Gastroesophageal sphincter (tissue), 4 donors: Measurements from ENCODE around the gene SLAMF9. TPM values are rescaled to one million over a fixed set of nuclear protein-coding genes. Genes with fewer than 3 reads are reported as not detected.

Source experiments
- ATAC-seq: fragments of 150-250 bp; one replicate; pipeline ENCODE4 v1.9.1; 2016; ENCODE audit warnings: mild to moderate bottlenecking, moderate library complexity
- H3K27ac ChIP-seq, 4 donors: fragments of 200-600 bp; sonication (generic) in 3 of 4; 1 replicate in 3 of 4; 2 replicates in 1 of 4; pipeline ENCODE4 v1.5.1; 2016 to 2019
- H3K27me3 ChIP-seq: fragments of 200-600 bp; sonication (generic); one replicate; pipeline ENCODE4 v1.5.1; 2019
- H3K36me3 ChIP-seq, 2 donors: fragments of 200-600 bp; sonication (generic); one replicate each; pipeline ENCODE4 v1.5.1; 2019; ENCODE audit warnings: control low read depth in 1 of 2
- H3K4me1 ChIP-seq, 3 donors: fragments of 200-600 bp; sonication (generic); 1 replicate in 2 of 3; 2 replicates in 1 of 3; pipeline ENCODE4 v1.5.1; 2016 to 2019; ENCODE audit warnings: control low read depth in 2 of 3
- H3K4me3 ChIP-seq, 2 donors: fragments of 200-600 bp; sonication (generic); one replicate each; pipeline ENCODE4 v1.5.1; 2019; ENCODE audit warnings: mild to moderate bottlenecking in 1 of 2, moderate library complexity in 1 of 2
- H3K9me3 ChIP-seq, 3 donors: fragments of 200-600 bp; sonication (generic); one replicate each; pipeline ENCODE4 v1.5.1; 2017 to 2019; ENCODE audit warnings: control low read depth in 2 of 3
- CTCF ChIP-seq, 4 experiments: fragments of 200-600 bp in 2 of 4; fragments of 450-650 bp in 2 of 4; sonication (generic) in 1 of 4; IDR thresholded peaks; one replicate each; pipeline ENCODE4 v1.5.1; 2017 to 2019; ENCODE audit warnings: antibody characterized with exemption in 4 of 4, mild to moderate bottlenecking in 2 of 4, moderate library complexity in 2 of 4
- EP300 ChIP-seq: sonication (generic); formaldehyde crosslinking; IDR thresholded peaks from one replicate; pipeline ENCODE4 v1.6.1; 2017; ENCODE audit warnings: antibody characterized with exemption, mild to moderate bottlenecking
- POLR2A ChIP-seq, 2 donors: fragments of 450-650 bp; IDR thresholded peaks; one replicate each; pipeline ENCODE4 v1.6.1; 2017; ENCODE audit warnings: antibody characterized with exemption in 2 of 2, mild to moderate bottlenecking in 2 of 2, moderate library complexity in 1 of 2
- POLR2AphosphoS5 ChIP-seq: sonication (generic); formaldehyde crosslinking; IDR thresholded peaks from one replicate; pipeline ENCODE4 v1.6.1; 2017; ENCODE audit warnings: antibody characterized with exemption
- WGBS, 2 donors: methylation state at CpG; one replicate each; pipeline ENCODE4 v1.1.5; 2018; ENCODE audit warnings: low coverage in 1 of 2; 5-methylcytosine and 5-hydroxymethylcytosine counted together
- total RNA-seq, 4 donors: library from RNA; depleted of rRNA; stranded (reverse); fragments of >200 nt; gene quantifications; one replicate each; pipeline ENCODE4 v1.1.0, GENCODE V29; 2016

Gene SLAMF9
- total RNA-seq, 4 donors from 2014 or later: not detected

- peaks cover 0 to 12% (median 3%) of the 10 kb centered on the region in 3 donors for H3K4me1 ChIP-seq
- H3K4me3 ChIP-seq: no peak overlapping the region
- TF ChIP-seq EP300: no peak
- no peak for TF ChIP-seq POLR2A (IDR thresholded peaks at IDR 0.05)
- TF ChIP-seq CTCF (IDR thresholded peaks at IDR 0.05): no peak
- TF ChIP-seq POLR2AphosphoS5: no peak
- H3K27me3 ChIP-seq: peaks cover 70% of the 10 kb centered on the region
- H3K9me3 ChIP-seq: no peaks in the 10 kb centered on the region
- H3K36me3 ChIP-seq: no peaks in the 10 kb centered on the region
- H3K27ac ChIP-seq: no peak overlapping the region
- no peak for ATAC-seq
- 85 to 93% methylated on average over 5 to 6 of the region's 6 CpGs for WGBS, 2 donors
Observed at GRCh38 chr1:159938905-159939677, 14.9 kb downstream of the SLAMF9 start.

GRCh38 chr1:159938211-159938852 lies 15.7 kb downstream of the SLAMF9 start:
- Histone ChIP-seq H3K4me1 (peaks cover 0 to 12% (median 3%) of the 10 kb centered on the region in 3 donors), H3K4me3 (no peak overlapping the region), H3K36me3 (no peaks in the 10 kb centered on the region), H3K27me3 (peaks cover 62% of the 10 kb centered on the region), H3K9me3 (no peaks in the 10 kb centered on the region), H3K27ac (no peak overlapping the region)
- ATAC-seq: no peak
- TF ChIP-seq POLR2A (IDR thresholded peaks at IDR 0.05) (no peak), EP300 (no peak), POLR2AphosphoS5 (no peak), CTCF (IDR thresholded peaks at IDR 0.05) (no peak)
- 70% methylated on average over 6 of the region's 7 CpGs; no CpG with 5 or more reads in 1 of the 2 donors for WGBS, 2 donors

- WGBS, 2 donors: 44 to 52% methylated on average over 2 to 3 of the region's 4 CpGs
- ATAC-seq: no peak
- Histone ChIP-seq H3K27me3 (peaks cover 51% of the 10 kb centered on the region), H3K4me3 (no peak overlapping the region), H3K9me3 (no peaks in the 10 kb centered on the region), H3K36me3 (no peaks in the 10 kb centered on the region), H3K4me1 (peaks cover 0 to 12% (median 3%) of the 10 kb centered on the region in 3 donors), H3K27ac (no peak overlapping the region)
- TF ChIP-seq CTCF (IDR thresholded peaks at IDR 0.05) (no peak), EP300 (no peak), POLR2AphosphoS5 (no peak), POLR2A (IDR thresholded peaks at IDR 0.05) (no peak)
Observed at GRCh38 chr1:159937054-159937750, 16.8 kb downstream of the SLAMF9 start.

- no peaks in the 10 kb centered on the region for H3K9me3 ChIP-seq
- WGBS, 2 donors: 5 to 26% methylated on average over 4 to 9 of the region's 16 CpGs
- peak; percentile 63 for ATAC-seq
- no peak overlapping the region for H3K4me3 ChIP-seq
- no peaks in the 10 kb centered on the region for H3K36me3 ChIP-seq
- peaks cover 0 to 12% (median 3%) of the 10 kb centered on the region in 3 donors for H3K4me1 ChIP-seq
- H3K27me3 ChIP-seq: peaks cover 44% of the 10 kb centered on the region
- no peak overlapping the region for H3K27ac ChIP-seq
- TF ChIP-seq POLR2AphosphoS5 (no peak), EP300 (no peak), CTCF (IDR thresholded peaks at IDR 0.05) (peak in 3 of 4 experiments; percentile 96 to 98 (median 98))
Observed at GRCh38 chr1:159936273-159936904, 17.6 kb downstream of the SLAMF9 start.
